PC-9 (cell line): Measurements from ENCODE around the gene PTPRD. TPM values are rescaled to one million over a fixed set of nuclear protein-coding genes. Genes with fewer than 3 reads are reported as not detected.

ENCODE experiments used
- BruUV-seq: library from RNA; stranded (reverse); fragments of 400-500 nt; replicated peaks from 2 replicates; lab custom pipeline; 2021; lab: Mats Ljungman, UMichigan
- CTCF ChIA-PET: fragments of 300-600 bp; sonication (Branson Sonifier 250); formaldehyde crosslinking; loops from one replicate; lab custom pipeline; 2022; ENCODE audit warnings: antibody characterized with exemption; lab: Charles Lee
- POLR2A ChIA-PET: fragments of 300-600 bp; sonication (Branson Sonifier 250); formaldehyde crosslinking; loops from one replicate; lab custom pipeline; 2022; ENCODE audit warnings: antibody characterized with exemption; ENCODE audit not compliant: unreplicated experiment; lab: Charles Lee
- DNase-seq, 2 experiments: peaks; one replicate each; pipeline versions ENCODE4 v3.0.0 to v3.0.0-alpha.2; 2015 to 2022; ENCODE audit warnings: mixed read lengths in 1 of 2
- H2AFZ ChIP-seq: fragments of 200-600 bp; sonication (generic); 2 replicates; pipeline ENCODE4 v1.8.1; 2017; ENCODE audit warnings: antibody characterized with exemption
- H3F3A ChIP-seq: fragments of 200-600 bp; sonication (generic); 2 replicates; pipeline ENCODE4 v1.8.1; 2017; ENCODE audit warnings: antibody characterized with exemption, mild to moderate bottlenecking, low read depth; ENCODE audit not compliant: insufficient read depth
- H3K27ac ChIP-seq: fragments of 200-600 bp; sonication (generic); 2 replicates; pipeline ENCODE4 v1.6.1; 2016; ENCODE audit warnings: mixed run types
- H3K27me3 ChIP-seq: fragments of 200-600 bp; sonication (generic); 2 replicates; pipeline ENCODE4 v1.6.1; 2016; ENCODE audit warnings: low read depth, mixed run types; ENCODE audit not compliant: insufficient read depth
- H3K36me3 ChIP-seq: fragments of 200-600 bp; sonication (generic); 2 replicates; pipeline ENCODE4 v1.6.1; 2016; ENCODE audit warnings: low read depth, mixed run types
- H3K4me1 ChIP-seq: fragments of 200-600 bp; sonication (generic); replicated peaks from 2 replicates; pipeline ENCODE4 v1.6.1; 2016; ENCODE audit warnings: mixed run types; ENCODE audit not compliant: insufficient read depth
- H3K4me2 ChIP-seq: fragments of 200-600 bp; sonication (generic); 2 replicates; pipeline ENCODE4 v1.6.1; 2017; ENCODE audit warnings: mixed run types
- H3K4me3 ChIP-seq: fragments of 200-600 bp; sonication (generic); 2 replicates; pipeline ENCODE4 v1.6.1; 2016; ENCODE audit warnings: mixed run types
- H3K79me2 ChIP-seq: fragments of 200-600 bp; sonication (generic); 2 replicates; pipeline ENCODE4 v1.6.1; 2017; ENCODE audit warnings: low read depth, mixed run types
- H3K9me2 ChIP-seq: fragments of 200-600 bp; sonication (generic); 2 replicates; pipeline ENCODE4 v1.8.1; 2017; ENCODE audit warnings: mild to moderate bottlenecking; ENCODE audit not compliant: insufficient read depth
- H3K9me3 ChIP-seq: fragments of 200-600 bp; sonication (generic); 2 replicates; pipeline ENCODE4 v1.8.1; 2016; ENCODE audit warnings: low read depth; ENCODE audit not compliant: insufficient read depth
- H4K20me1 ChIP-seq: fragments of 200-600 bp; sonication (generic); 2 replicates; pipeline ENCODE4 v1.8.1; 2017; ENCODE audit not compliant: insufficient read depth
- CTCF ChIP-seq: fragments of 200-600 bp; sonication (generic); conservative IDR thresholded peaks from 2 replicates; pipeline ENCODE4 v1.6.1; 2017; ENCODE audit warnings: mixed run types, antibody characterized with exemption, mild to moderate bottlenecking, moderate library complexity
- EZH2 ChIP-seq: fragments of 200-600 bp; sonication (generic); IDR thresholded peaks from 2 replicates; pipeline ENCODE4 v1.8.0; 2017; ENCODE audit warnings: antibody characterized with exemption, low read depth
- intact Hi-C: fragments of 100-400 bp; cut with micrococcal nuclease; formaldehyde crosslinking; loops from one replicate; pipeline ENCODE4 v1.10.0; 2022; ENCODE audit not compliant: unreplicated experiment
- total RNA-seq: library from RNA; stranded (reverse); gene quantifications from 2 replicates; pipeline ENCODE4 v1.2.3, GENCODE V29; 2021

The PTPRD gene
- total RNA-seq, 1 experiment from 2014 or later: not detected

GRCh38 chr9:9061627-9062026 is 1551.2 kb downstream of the PTPRD start:
- Histone ChIP-seq H3K27ac (no peak overlapping the region), H3K4me1 (no peaks in the 10 kb centered on the region), H3K4me3 (no peak overlapping the region), H3K36me3 (no peaks in the 10 kb centered on the region), H3K27me3 (no peaks in the 10 kb centered on the region), H4K20me1 (no peaks in the 10 kb centered on the region), H3K4me2 (no peak overlapping the region), H3F3A (no peaks in the 10 kb centered on the region), H2AFZ (no peak overlapping the region), H3K9me2 (no peaks in the 10 kb centered on the region), H3K79me2 (no peaks in the 10 kb centered on the region), H3K9me3 (no peaks in the 10 kb centered on the region)
- CTCF ChIA-PET: no interaction called here
- no peak for DNase-seq
- intact Hi-C loops: no loop called here
- POLR2A ChIA-PET: no interaction called here
- no TSS peak for BruUV-seq
- TF ChIP-seq EZH2 (no peak), CTCF (no peak)

- H2AFZ ChIP-seq: no peak overlapping the region
- H3K4me2 ChIP-seq: no peak overlapping the region
- no TSS peak for BruUV-seq
- H3K4me3 ChIP-seq: no peak overlapping the region
- no peaks in the 10 kb centered on the region for H3K9me2 ChIP-seq
- intact Hi-C loops: no loop called here
- no peaks in the 10 kb centered on the region for H3F3A ChIP-seq
- H3K79me2 ChIP-seq: no peaks in the 10 kb centered on the region
- CTCF ChIA-PET: no interaction called here
- no peaks in the 10 kb centered on the region for H3K4me1 ChIP-seq
- POLR2A ChIA-PET: no interaction called here
- no peaks in the 10 kb centered on the region for H3K36me3 ChIP-seq
- no peak overlapping the region for H3K27ac ChIP-seq
- no peaks in the 10 kb centered on the region for H3K27me3 ChIP-seq
- no peaks in the 10 kb centered on the region for H4K20me1 ChIP-seq
- no peak for DNase-seq
- TF ChIP-seq EZH2 (no peak), CTCF (no peak)
- no peaks in the 10 kb centered on the region for H3K9me3 ChIP-seq
Measured at GRCh38 chr9:9054354-9054992, 1558.3 kb downstream of the PTPRD start.

- POLR2A ChIA-PET: no interaction called here
Measured at GRCh38 chr9:9045572-9045971, 1567.2 kb downstream of the PTPRD start.

More at GRCh38 chr9:9045572-9045971, 1567.2 kb downstream of the PTPRD start:
- Histone ChIP-seq H3K4me1 (no peaks in the 10 kb centered on the region), H3F3A (no peaks in the 10 kb centered on the region), H4K20me1 (no peaks in the 10 kb centered on the region), H3K4me3 (no peak overlapping the region), H3K36me3 (no peaks in the 10 kb centered on the region), H3K4me2 (no peak overlapping the region), H2AFZ (no peak overlapping the region), H3K9me2 (no peaks in the 10 kb centered on the region), H3K9me3 (no peaks in the 10 kb centered on the region), H3K27me3 (no peaks in the 10 kb centered on the region), H3K79me2 (no peaks in the 10 kb centered on the region), H3K27ac (no peak overlapping the region)
- intact Hi-C loops: no loop called here
- no TSS peak for BruUV-seq
- TF ChIP-seq CTCF: no peak
- TF ChIP-seq EZH2: no peak
- CTCF ChIA-PET: no interaction called here
- DNase-seq: no peak
